Neural cell (in vitro differentiated cells): ENCODE measurements around the gene SIK3. TPM values are rescaled to one million over a fixed set of nuclear protein-coding genes. Genes with fewer than 3 reads are reported as not detected.

Experiments used
- H2AFZ ChIP-seq: fragments of 200-600, 300-800 bp; sonication (generic), shearing (Covaris generic); 2 replicates; pipeline ENCODE4 v1.6.0; 2014; ENCODE audit warnings: low read depth, mild to moderate bottlenecking, antibody characterized with exemption, low read length, moderate library complexity
- H3F3A ChIP-seq: fragments of 200-600 bp; shearing (Covaris generic); 2 replicates; pipeline ENCODE4 v1.6.1; 2016; ENCODE audit warnings: mild to moderate bottlenecking, moderate library complexity, mixed read lengths, antibody characterized with exemption, low read length; ENCODE audit not compliant: insufficient read depth, poor library complexity, severe bottlenecking
- H3K27ac ChIP-seq: fragments of 200-600, 300-800 bp; sonication (generic), shearing (Covaris generic); 2 replicates; pipeline ENCODE4 v1.5.1; 2014; ENCODE audit warnings: mild to moderate bottlenecking, low read length, moderate library complexity
- H3K27me3 ChIP-seq: fragments of 300-800, 200-600 bp; sonication (generic), shearing (Covaris generic); 2 replicates; pipeline ENCODE4 v1.6.0; 2014; ENCODE audit warnings: mild to moderate bottlenecking, low read depth, low read length, moderate library complexity; ENCODE audit not compliant: insufficient read depth
- H3K36me3 ChIP-seq: fragments of 300-800, 200-600 bp; sonication (generic), shearing (Covaris generic); 2 replicates; pipeline ENCODE4 v1.5.1; 2014; ENCODE audit warnings: mild to moderate bottlenecking, antibody characterized with exemption, low read length, moderate library complexity; ENCODE audit not compliant: insufficient read depth
- H3K4me2 ChIP-seq: fragments of 300-800, 200-600 bp; sonication (generic), shearing (Covaris generic); 2 replicates; pipeline ENCODE4 v1.6.0; 2014; ENCODE audit warnings: mild to moderate bottlenecking, low read length
- H3K4me3 ChIP-seq: fragments of 300-800, 200-600 bp; sonication (generic), shearing (Covaris generic); 2 replicates; pipeline ENCODE4 v1.5.1; 2014; ENCODE audit warnings: mild to moderate bottlenecking, low read length, moderate library complexity
- H3K79me2 ChIP-seq: fragments of 200-600 bp; shearing (Covaris generic); replicated peaks from 2 replicates; pipeline ENCODE4 v1.6.0; 2014; ENCODE audit warnings: mild to moderate bottlenecking, low read length, moderate library complexity; ENCODE audit not compliant: insufficient read depth
- H3K9ac ChIP-seq: fragments of 300-800, 200-600 bp; sonication (generic), shearing (Covaris generic); 2 replicates; pipeline ENCODE4 v1.6.1; 2016; ENCODE audit warnings: mild to moderate bottlenecking, low read length, mixed read lengths
- H3K9me2 ChIP-seq: fragments of 200-600 bp; shearing (Covaris generic); 2 replicates; pipeline ENCODE4 v1.6.1; 2016; ENCODE audit warnings: mild to moderate bottlenecking, low read length, mixed read lengths; ENCODE audit not compliant: insufficient read depth
- H3K9me3 ChIP-seq: fragments of 200-600, 300-800 bp; sonication (generic), shearing (Covaris generic); 2 replicates; pipeline ENCODE4 v1.6.1; 2016; ENCODE audit warnings: mild to moderate bottlenecking, mixed run types, low read length, moderate library complexity, mixed read lengths
- H4K20me1 ChIP-seq: fragments of 200-600 bp; shearing (Covaris generic); 2 replicates; pipeline ENCODE4 v1.6.1; 2016; ENCODE audit warnings: mild to moderate bottlenecking, mixed run types; ENCODE audit not compliant: insufficient read depth
- CTCF ChIP-seq: fragments of 450-650 bp; IDR thresholded peaks from 2 replicates; pipeline ENCODE4 v1.5.1; 2014; ENCODE audit warnings: antibody characterized with exemption, mild to moderate bottlenecking, moderate library complexity; ENCODE audit not compliant: poor library complexity, severe bottlenecking
- EP300 ChIP-seq: fragments of 450-650 bp; conservative IDR thresholded peaks from 2 replicates; pipeline ENCODE4 v1.6.1; 2014; ENCODE audit warnings: antibody characterized with exemption, mild to moderate bottlenecking, moderate library complexity; ENCODE audit not compliant: poor library complexity, severe bottlenecking
- EZH2 ChIP-seq: fragments of 200-600, 300-800 bp; shearing (Covaris generic), sonication (generic); IDR thresholded peaks from 2 replicates; pipeline ENCODE4 v1.6.1; 2014; ENCODE audit warnings: antibody characterized with exemption, low read length, borderline replicate concordance, mild to moderate bottlenecking; ENCODE audit not compliant: insufficient read depth, poor library complexity, severe bottlenecking
- MXI1 ChIP-seq: fragments of 450-650 bp; conservative IDR thresholded peaks from 2 replicates; pipeline ENCODE4 v1.6.1; 2014; ENCODE audit warnings: antibody characterized with exemption, mild to moderate bottlenecking; ENCODE audit not compliant: poor library complexity, severe bottlenecking
- POLR2AphosphoS5 ChIP-seq: IDR thresholded peaks from 2 replicates; pipeline ENCODE4 v1.6.1; 2012
- RAD21 ChIP-seq: fragments of 450-650 bp; conservative IDR thresholded peaks from 2 replicates; pipeline ENCODE4 v1.6.1; 2014; ENCODE audit warnings: antibody characterized with exemption, mild to moderate bottlenecking, moderate library complexity
- REST ChIP-seq: IDR thresholded peaks from 2 replicates; pipeline ENCODE4 v1.6.1; 2012; ENCODE audit warnings: borderline replicate concordance
- SMC3 ChIP-seq: fragments of 450-650 bp; conservative IDR thresholded peaks from 2 replicates; pipeline ENCODE4 v1.6.1; 2014; ENCODE audit warnings: antibody characterized with exemption, mild to moderate bottlenecking, moderate library complexity; ENCODE audit not compliant: poor library complexity
- TAF1 ChIP-seq: IDR thresholded peaks from 2 replicates; pipeline ENCODE4 v1.6.1; 2012; ENCODE audit warnings: low read depth
- polyA plus RNA-seq: library from polyadenylated mRNA; depleted of rRNA; stranded (reverse); fragments of >200 nt; gene quantifications from 2 replicates; pipeline ENCODE4 v1.2.3, GENCODE V29; 2014

Gene SIK3
- polyA plus RNA-seq, 1 donor from 2014 or later, result 11.2 TPM

GRCh38 chr11:117009905-117010605 lies 88.2 kb downstream of the SIK3 start:
- H4K20me1 ChIP-seq, result no peaks in the 10 kb centered on the region
- H3K27ac ChIP-seq, result no peak overlapping the region
- H2AFZ ChIP-seq, result no peak overlapping the region
- H3K4me2 ChIP-seq, result no peak overlapping the region
- no peaks in the 10 kb centered on the region for H3K9me2 ChIP-seq
- no peaks in the 10 kb centered on the region for H3K9me3 ChIP-seq
- H3K27me3 ChIP-seq, result no peaks in the 10 kb centered on the region
- H3K4me3 ChIP-seq, result no peak overlapping the region
- TF ChIP-seq POLR2AphosphoS5, result no peak
- TF ChIP-seq CTCF, result no peak
- no peak for TF ChIP-seq EZH2
- no peak for TF ChIP-seq MXI1
- TF ChIP-seq EP300, result no peak
- no peak for TF ChIP-seq SMC3
- no peak for TF ChIP-seq REST
- no peak for TF ChIP-seq RAD21
- no peak for TF ChIP-seq TAF1
- H3K36me3 ChIP-seq, result no peaks in the 10 kb centered on the region
- no peak overlapping the region for H3K9ac ChIP-seq
- H3F3A ChIP-seq, result no peaks in the 10 kb centered on the region
- H3K79me2 ChIP-seq, result peaks cover 5% of the 10 kb centered on the region

GRCh38 chr11:117005758-117006157 lies 92.5 kb downstream of the SIK3 start:
- Histone ChIP-seq H3K79me2 (peaks cover 14% of the 10 kb centered on the region), H3K27ac (no peak overlapping the region), H3K9ac (no peak overlapping the region), H3K36me3 (no peaks in the 10 kb centered on the region), H2AFZ (no peak overlapping the region), H3K9me2 (no peaks in the 10 kb centered on the region), H4K20me1 (no peaks in the 10 kb centered on the region), H3K27me3 (no peaks in the 10 kb centered on the region), H3K9me3 (no peaks in the 10 kb centered on the region), H3K4me2 (no peak overlapping the region), H3F3A (no peaks in the 10 kb centered on the region), H3K4me3 (no peak overlapping the region)
- TF ChIP-seq CTCF (no peak), EP300 (no peak), POLR2AphosphoS5 (no peak), MXI1 (no peak), REST (no peak), EZH2 (no peak), RAD21 (no peak), SMC3 (no peak), TAF1 (no peak)
